GM23248 (cell line): ENCODE results near the gene KBTBD8. TPM values are rescaled to one million over a fixed set of nuclear protein-coding genes. Genes with fewer than 3 reads are reported as not detected.
A peak's percentile ranks its signal among the peaks of the same experiment; 100 is the strongest.

Experiments
- DNase-seq: peaks from one replicate; pipeline ENCODE4 v3.0.0-alpha.2; 2015
- H2AFZ ChIP-seq: fragments of 200-600 bp; sonication (generic); 2 replicates; pipeline ENCODE4 v1.6.1; 2016; ENCODE audit warnings: antibody characterized with exemption
- H3F3A ChIP-seq: fragments of 200-600 bp; sonication (generic); 2 replicates; pipeline ENCODE4 v1.6.1; 2016; ENCODE audit warnings: mild to moderate bottlenecking, antibody characterized with exemption, mixed run types; ENCODE audit not compliant: insufficient read depth
- H3K27ac ChIP-seq: fragments of 200-600 bp; sonication (generic); 2 replicates; pipeline ENCODE4 v1.5.1; 2016; ENCODE audit warnings: mild to moderate bottlenecking
- H3K27me3 ChIP-seq: fragments of 200-600 bp; sonication (generic); replicated peaks from 2 replicates; pipeline ENCODE4 v1.6.1; 2016; ENCODE audit warnings: mild to moderate bottlenecking; ENCODE audit not compliant: insufficient read depth
- H3K36me3 ChIP-seq: fragments of 200-600 bp; sonication (generic); 2 replicates; pipeline ENCODE4 v1.6.1; 2016; ENCODE audit warnings: low read depth, mild to moderate bottlenecking
- H3K4me1 ChIP-seq: fragments of 200-600 bp; sonication (generic); 2 replicates; pipeline ENCODE4 v1.6.1; 2016; ENCODE audit warnings: mild to moderate bottlenecking; ENCODE audit not compliant: insufficient read depth
- H3K4me2 ChIP-seq: fragments of 200-600 bp; sonication (generic); one replicate; pipeline ENCODE4 v1.6.1; 2016; ENCODE audit warnings: mild to moderate bottlenecking; ENCODE audit not compliant: unreplicated experiment
- H3K4me3 ChIP-seq: fragments of 200-600 bp; sonication (generic); 2 replicates; pipeline ENCODE4 v1.5.1; 2016; ENCODE audit warnings: mild to moderate bottlenecking
- H3K79me2 ChIP-seq: fragments of 200-600 bp; sonication (generic); 2 replicates; pipeline ENCODE4 v1.6.1; 2016; ENCODE audit warnings: mild to moderate bottlenecking; ENCODE audit not compliant: insufficient read depth
- H3K9ac ChIP-seq: fragments of 200-600 bp; sonication (generic); 2 replicates; pipeline ENCODE4 v1.6.1; 2016; ENCODE audit warnings: mild to moderate bottlenecking
- H3K9me2 ChIP-seq: fragments of 200-600 bp; sonication (generic); 2 replicates; pipeline ENCODE4 v1.6.1; 2016; ENCODE audit warnings: mixed run types, mild to moderate bottlenecking, moderate library complexity; ENCODE audit not compliant: insufficient read depth
- H3K9me3 ChIP-seq: fragments of 200-600 bp; sonication (generic); one replicate; pipeline ENCODE4 v1.6.1; 2017; ENCODE audit warnings: low read depth
- H4K20me1 ChIP-seq: fragments of 200-600 bp; sonication (generic); 2 replicates; pipeline ENCODE4 v1.6.0; 2016; ENCODE audit not compliant: insufficient read depth
- EZH2 ChIP-seq: fragments of 200-600 bp; sonication (generic); IDR thresholded peaks from 2 replicates; pipeline ENCODE4 v1.6.1; 2018; ENCODE audit warnings: antibody characterized with exemption, mild to moderate bottlenecking; ENCODE audit not compliant: insufficient read depth, poor library complexity, severe bottlenecking
- EZH2phosphoT487 ChIP-seq: fragments of 200-600 bp; sonication (generic); IDR thresholded peaks from 2 replicates; pipeline ENCODE4 v1.6.1; 2018; ENCODE audit warnings: antibody characterized with exemption, moderate library complexity, mild to moderate bottlenecking, low read depth; ENCODE audit not compliant: insufficient read depth
- WGBS, 2 experiments: methylation state at CpG; one replicate each; pipeline ENCODE4 v1.1.6; 2015 to 2017; ENCODE audit warnings: low lambda C conversion rate in 2 of 2, low coverage in 1 of 2; ENCODE audit errors: missing lambda C conversion rate in 2 of 2; 5-methylcytosine and 5-hydroxymethylcytosine counted together
- in situ Hi-C: fragments of 300-500 bp; cut with MboI; formaldehyde crosslinking; loops from 2 replicates; pipeline ENCODE4 v1.15.0; 2020
- polyA plus RNA-seq: library from polyadenylated mRNA; unstranded; fragments of >200 nt; fragmentation: Nextera tagmentation; extraction: Ambion mirVana; gene quantifications from 2 replicates; pipeline ENCODE4 v1.2.1, GENCODE V29; 2016
- total RNA-seq: library from RNA; depleted of rRNA; stranded (reverse); fragments of >200 nt; shearing (Covaris generic); gene quantifications from 2 replicates; pipeline ENCODE4 v1.2.3, GENCODE V29; 2014

The KBTBD8 gene
- total and polyA plus RNA-seq, 2 experiments from 2014 or later = 0.26 to 0.86 TPM

GRCh38 chr3:67016522-67017080 lies 18.5 kb downstream of the KBTBD8 start:
- no peak for DNase-seq
- TF ChIP-seq EZH2 (no peak), EZH2phosphoT487 (no peak)
- no peaks in the 10 kb centered on the region for H3K9me3 ChIP-seq
- no peaks in the 10 kb centered on the region for H3F3A ChIP-seq
- H3K36me3 ChIP-seq = no peaks in the 10 kb centered on the region
- WGBS, 2 experiments = 91 to 98% methylated on average over 3 of the region's 3 CpGs
- no peak overlapping the region for H3K9ac ChIP-seq
- in situ Hi-C loops = no loop called here
- H2AFZ ChIP-seq = no peak overlapping the region
- H3K4me1 ChIP-seq = no peaks in the 10 kb centered on the region
- no peaks in the 10 kb centered on the region for H3K9me2 ChIP-seq
- no peak overlapping the region for H3K4me2 ChIP-seq
- no peaks in the 10 kb centered on the region for H3K79me2 ChIP-seq
- no peaks in the 10 kb centered on the region for H4K20me1 ChIP-seq
- no peak overlapping the region for H3K4me3 ChIP-seq
- no peaks in the 10 kb centered on the region for H3K27me3 ChIP-seq
- no peak overlapping the region for H3K27ac ChIP-seq

- peak; percentile 3 for DNase-seq
- 7 to 20% methylated on average over 1 of the region's 1 CpG for WGBS, 2 experiments
- no peak overlapping the region for H3K4me2 ChIP-seq
These were observed 19.1 kb downstream of the KBTBD8 start for GRCh38 chr3:67017211-67017610.

GRCh38 chr3:67018105-67018788 lies 20.1 kb downstream of the KBTBD8 start:
- Histone ChIP-seq H3K27ac (no peak overlapping the region), H3K9me2 (no peaks in the 10 kb centered on the region), H3K9me3 (no peaks in the 10 kb centered on the region), H3K9ac (no peak overlapping the region), H3K4me3 (no peak overlapping the region), H2AFZ (no peak overlapping the region; the same call in 1 of the 2 replicates), H3K27me3 (no peaks in the 10 kb centered on the region), H3K36me3 (no peaks in the 10 kb centered on the region), H3K4me1 (no peaks in the 10 kb centered on the region), H3K4me2 (no peak overlapping the region), H4K20me1 (no peaks in the 10 kb centered on the region), H3K79me2 (no peaks in the 10 kb centered on the region), H3F3A (no peaks in the 10 kb centered on the region)
- WGBS, 2 experiments = 20 to 23% methylated on average over 12 of the region's 12 CpGs
- TF ChIP-seq EZH2phosphoT487 = no peak
- TF ChIP-seq EZH2 = no peak
- no peak for DNase-seq
- in situ Hi-C loops = no loop called here

More at GRCh38 chr3:67017211-67017610, 19.1 kb downstream of the KBTBD8 start:
- in situ Hi-C loops = no loop called here
- H4K20me1 ChIP-seq = no peaks in the 10 kb centered on the region
- H2AFZ ChIP-seq = no peak overlapping the region
- H3K9me3 ChIP-seq = no peaks in the 10 kb centered on the region
- H3K4me3 ChIP-seq = no peak overlapping the region
- H3K36me3 ChIP-seq = no peaks in the 10 kb centered on the region
- H3K9ac ChIP-seq = no peak overlapping the region
- TF ChIP-seq EZH2 (no peak), EZH2phosphoT487 (no peak)
- no peaks in the 10 kb centered on the region for H3K79me2 ChIP-seq
- no peak overlapping the region for H3K27ac ChIP-seq
- H3K9me2 ChIP-seq = no peaks in the 10 kb centered on the region
- no peaks in the 10 kb centered on the region for H3K27me3 ChIP-seq
- H3K4me1 ChIP-seq = no peaks in the 10 kb centered on the region
- no peaks in the 10 kb centered on the region for H3F3A ChIP-seq

- H4K20me1 ChIP-seq = no peaks in the 10 kb centered on the region
- H3K4me1 ChIP-seq = no peaks in the 10 kb centered on the region
- no peaks in the 10 kb centered on the region for H3K36me3 ChIP-seq
- H3K9me3 ChIP-seq = no peaks in the 10 kb centered on the region
- 65 to 67% methylated on average over 13 of the region's 13 CpGs for WGBS, 2 experiments
- DNase-seq = no peak
- H3K27ac ChIP-seq = no peak overlapping the region
- no peaks in the 10 kb centered on the region for H3K9me2 ChIP-seq
- no peaks in the 10 kb centered on the region for H3K27me3 ChIP-seq
- in situ Hi-C loops = no loop called here
- H3K4me3 ChIP-seq = no peak overlapping the region
- no peaks in the 10 kb centered on the region for H3F3A ChIP-seq
- H3K9ac ChIP-seq = no peak overlapping the region
- TF ChIP-seq EZH2phosphoT487 (no peak), EZH2 (no peak)
- no peak overlapping the region for H3K4me2 ChIP-seq
- no peaks in the 10 kb centered on the region for H3K79me2 ChIP-seq
- no peak overlapping the region for H2AFZ ChIP-seq
These were observed 20.9 kb downstream of the KBTBD8 start for GRCh38 chr3:67018789-67019526.
